ENCODE data around the gene ZFHX2. TPM values are rescaled to one million over a fixed set of nuclear protein-coding genes. Genes with fewer than 3 reads are reported as not detected.

Gene ZFHX2
- total RNA-seq, 1 donor, result 0.36 TPM

GRCh38 chr14:23566112-23566777 lies 14.7 kb upstream of the ZFHX2 start:
- DNase-seq (ENCODE audit: low read depth), result no peak
- no peak for TF ChIP-seq CTCF (IDR thresholded peaks at IDR 0.05; ENCODE audit: insufficient read depth, low read length)
- no peak overlapping the region for H3K4me3 ChIP-seq (ENCODE audit: low read depth, low read length)

- no peak for DNase-seq (ENCODE audit: low read depth)
- no peak for TF ChIP-seq CTCF (IDR thresholded peaks at IDR 0.05; ENCODE audit: insufficient read depth, low read length)
These were observed 14.1 kb upstream of the ZFHX2 start for GRCh38 chr14:23565626-23566025.

GRCh38 chr14:23564876-23565275 lies 13.3 kb upstream of the ZFHX2 start:
- no peak for DNase-seq (ENCODE audit: low read depth)
- no peak overlapping the region for H3K4me3 ChIP-seq (ENCODE audit: low read depth, low read length)
- no peak for TF ChIP-seq CTCF (IDR thresholded peaks at IDR 0.05; ENCODE audit: insufficient read depth, low read length)

More at GRCh38 chr14:23565626-23566025, 14.1 kb upstream of the ZFHX2 start:
- H3K4me3 ChIP-seq (ENCODE audit: low read depth, low read length), result no peak overlapping the region

- no peak for TF ChIP-seq CTCF (IDR thresholded peaks at IDR 0.05; ENCODE audit: insufficient read depth, low read length)
- no peak overlapping the region for H3K4me3 ChIP-seq (ENCODE audit: low read depth, low read length)
- no peak for DNase-seq (ENCODE audit: low read depth)
These were observed 12.7 kb upstream of the ZFHX2 start for GRCh38 chr14:23564181-23564812.

GRCh38 chr14:23563473-23564180 lies 12.1 kb upstream of the ZFHX2 start:
- H3K4me3 ChIP-seq (ENCODE audit: low read depth, low read length), result no peak overlapping the region
- no peak for TF ChIP-seq CTCF (IDR thresholded peaks at IDR 0.05; ENCODE audit: insufficient read depth, low read length)
- DNase-seq (ENCODE audit: low read depth), result no peak

- peak; percentile 60 for DNase-seq (ENCODE audit: low read depth)
- peak; percentile 99 for TF ChIP-seq CTCF (IDR thresholded peaks at IDR 0.05; ENCODE audit: insufficient read depth, low read length)
- no peak overlapping the region for H3K4me3 ChIP-seq (ENCODE audit: low read depth, low read length)
These were observed 11.4 kb upstream of the ZFHX2 start for GRCh38 chr14:23562822-23563472.

Data from fibroblast of the aortic adventitia (primary cell).